SK-N-MC (cell line): ENCODE results near the gene ACVRL1.

Experiments
- DNase-seq: peaks from one replicate; pipeline ENCODE4 v3.0.0-alpha.2; 2011; ENCODE audit warnings: low read depth, low spot score
- H3K27ac ChIP-seq: fragments of 200-600 bp; sonication (generic); 2 replicates; pipeline ENCODE4 v1.5.1; 2016; ENCODE audit warnings: mixed run types
- H3K36me3 ChIP-seq: fragments of 200-600 bp; sonication (generic); 2 replicates; pipeline ENCODE4 v1.6.1; 2017; ENCODE audit warnings: antibody characterized with exemption, low read length, mixed read lengths; ENCODE audit not compliant: insufficient read depth
- H3K4me3 ChIP-seq: fragments of 200-600 bp; sonication (generic); 2 replicates; pipeline ENCODE4 v1.5.1; 2016
- H3K9ac ChIP-seq: fragments of 200-600 bp; sonication (generic); 2 replicates; pipeline ENCODE4 v1.8.0; 2017; ENCODE audit warnings: mixed run types, mixed read lengths; ENCODE audit not compliant: insufficient read length
- H3K9me3 ChIP-seq: fragments of 200-600 bp; sonication (generic); 2 replicates; pipeline ENCODE4 v1.6.1; 2017; ENCODE audit warnings: low read depth, mild to moderate bottlenecking, antibody characterized with exemption, low read length, moderate library complexity, mixed read lengths
- EZH2 ChIP-seq: fragments of 200-600 bp; sonication (generic); IDR thresholded peaks from one replicate; pipeline ENCODE4 v1.6.1; 2017; ENCODE audit warnings: antibody characterized with exemption
- FOXP2 ChIP-seq: optimal IDR thresholded peaks from 2 replicates; pipeline ENCODE3; 2011; ENCODE audit warnings: mild to moderate bottlenecking, moderate library complexity; ENCODE audit not compliant: insufficient read depth; ENCODE audit errors: extremely low read length, control extremely low read depth
- POLR2AphosphoS5 ChIP-seq: IDR thresholded peaks from 2 replicates; pipeline ENCODE4 v1.6.1; 2012; ENCODE audit warnings: mild to moderate bottlenecking, low read depth, low read length, borderline replicate concordance

ACVRL1 gene

GRCh38 chr12:51941011-51941581 lies 33.8 kb downstream of the ACVRL1 start:
- H3K36me3 ChIP-seq, result no peaks in the 10 kb centered on the region
- H3K27ac ChIP-seq, result peak overlapping the region; percentile 36; the same call in 1 of the 2 replicates
- H3K4me3 ChIP-seq, result peak overlapping the region; percentile 66
- H3K9ac ChIP-seq, result no peak overlapping the region
- peak; percentile 62 for DNase-seq
- no peaks in the 10 kb centered on the region for H3K9me3 ChIP-seq
- TF ChIP-seq FOXP2 (peak; percentile 49), POLR2AphosphoS5 (no peak), EZH2 (no peak)

DNA sequence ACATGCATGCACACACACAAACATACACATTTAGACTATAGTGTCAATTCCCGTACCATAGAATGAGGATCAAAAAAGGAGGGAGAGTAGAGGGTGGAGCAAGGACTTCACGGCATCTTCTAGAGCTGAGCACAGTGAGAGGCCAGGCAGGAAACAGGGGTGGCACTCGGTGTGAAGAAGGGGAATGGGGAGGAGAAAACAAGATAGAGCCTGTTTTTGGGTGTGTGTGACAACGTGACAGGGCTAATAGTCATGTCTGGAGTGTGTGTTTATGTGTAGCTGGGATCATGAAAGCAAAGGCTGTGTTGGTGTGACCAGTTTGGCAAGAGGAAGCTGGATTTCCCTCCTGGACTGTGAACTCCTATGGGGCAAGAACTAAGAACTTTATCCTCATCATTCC lies 34.3 kb downstream of the ACVRL1 start:
- Histone ChIP-seq H3K27ac (no peak overlapping the region), H3K9ac (no peak overlapping the region), H3K36me3 (no peaks in the 10 kb centered on the region), H3K4me3 (peak overlapping the region; percentile 66), H3K9me3 (no peaks in the 10 kb centered on the region)
- TF ChIP-seq POLR2AphosphoS5, result no peak
- no peak for TF ChIP-seq EZH2
- no peak for TF ChIP-seq FOXP2
- no peak for DNase-seq

GRCh38 chr12:51942056-51942455 lies 34.8 kb downstream of the ACVRL1 start:
- Histone ChIP-seq H3K27ac (no peak overlapping the region), H3K36me3 (no peaks in the 10 kb centered on the region), H3K4me3 (no peak overlapping the region), H3K9ac (no peak overlapping the region), H3K9me3 (no peaks in the 10 kb centered on the region)
- TF ChIP-seq FOXP2 (no peak), POLR2AphosphoS5 (no peak), EZH2 (no peak)
- DNase-seq, result no peak

DNA sequence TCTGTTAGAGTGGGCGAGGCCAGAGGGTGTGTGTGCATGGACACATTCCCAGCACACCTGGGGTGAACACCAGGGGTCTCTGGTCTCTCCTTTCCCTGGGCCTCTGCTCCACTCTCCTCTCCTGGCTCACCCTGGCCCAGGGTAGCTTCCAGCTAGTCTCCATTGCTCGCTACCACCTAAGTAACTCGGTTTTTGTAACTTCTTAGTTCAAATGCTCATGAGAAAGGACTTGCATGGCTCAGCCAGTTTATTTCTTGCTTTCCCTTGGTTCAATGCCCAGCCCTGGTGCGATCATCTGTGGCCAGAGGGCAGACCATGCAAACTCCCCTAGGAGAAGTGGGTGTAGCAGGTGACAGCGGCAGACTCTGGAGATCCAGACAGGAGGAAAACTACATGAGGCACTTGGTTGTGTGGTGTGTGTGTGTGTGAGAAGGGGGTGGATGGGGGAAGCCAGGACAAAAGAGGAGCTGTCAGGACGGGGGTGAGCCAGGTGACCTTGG lies 35.2 kb downstream of the ACVRL1 start:
- TF ChIP-seq FOXP2 (no peak), POLR2AphosphoS5 (no peak), EZH2 (no peak)
- Histone ChIP-seq H3K27ac (no peak overlapping the region), H3K36me3 (no peaks in the 10 kb centered on the region), H3K4me3 (no peak overlapping the region), H3K9ac (no peak overlapping the region), H3K9me3 (no peaks in the 10 kb centered on the region)
- DNase-seq, result no peak

- no peak overlapping the region for H3K9ac ChIP-seq
- H3K4me3 ChIP-seq, result no peak overlapping the region
- DNase-seq, result no peak
- no peak overlapping the region for H3K27ac ChIP-seq
- TF ChIP-seq EZH2 (no peak), POLR2AphosphoS5 (no peak), FOXP2 (no peak)
- H3K9me3 ChIP-seq, result no peaks in the 10 kb centered on the region
- no peaks in the 10 kb centered on the region for H3K36me3 ChIP-seq
Observed at GRCh38 chr12:51943346-51943745, 36.0 kb downstream of the ACVRL1 start.

DNA sequence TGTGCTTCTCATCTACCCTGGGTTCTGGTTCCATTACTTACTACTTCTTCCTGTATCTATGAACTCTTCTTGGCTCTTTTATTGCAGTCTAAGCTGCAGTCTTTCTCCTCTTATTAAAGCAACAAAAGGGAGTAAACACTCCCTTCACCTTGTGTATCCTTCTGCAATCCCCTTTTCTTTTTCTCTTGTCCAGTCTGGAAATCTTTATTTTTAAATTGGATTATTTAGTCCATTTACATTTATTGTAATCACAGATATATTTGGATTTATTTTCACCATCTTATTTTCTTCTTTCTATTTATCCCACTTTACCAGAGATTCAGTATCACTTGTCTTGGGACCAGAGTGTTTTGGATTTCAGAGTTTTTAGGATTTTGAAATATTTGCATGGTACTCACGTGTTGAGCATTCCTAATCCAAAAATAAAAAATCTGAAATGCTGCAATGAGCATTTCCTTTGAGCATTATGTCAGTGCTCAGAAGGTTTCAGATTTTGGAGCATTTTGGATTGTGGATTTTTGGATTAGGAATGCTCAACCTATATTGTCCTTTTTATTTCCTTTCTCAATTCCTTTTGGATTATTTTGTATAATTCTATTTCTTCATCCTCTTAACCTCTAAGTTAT lies 37.4 kb downstream of the ACVRL1 start:
- H3K27ac ChIP-seq, result no peak overlapping the region
- no peak overlapping the region for H3K9ac ChIP-seq
- DNase-seq, result no peak
- H3K36me3 ChIP-seq, result no peaks in the 10 kb centered on the region
- TF ChIP-seq POLR2AphosphoS5 (no peak), EZH2 (no peak), FOXP2 (no peak)
- H3K9me3 ChIP-seq, result no peaks in the 10 kb centered on the region
- no peak overlapping the region for H3K4me3 ChIP-seq

DNA sequence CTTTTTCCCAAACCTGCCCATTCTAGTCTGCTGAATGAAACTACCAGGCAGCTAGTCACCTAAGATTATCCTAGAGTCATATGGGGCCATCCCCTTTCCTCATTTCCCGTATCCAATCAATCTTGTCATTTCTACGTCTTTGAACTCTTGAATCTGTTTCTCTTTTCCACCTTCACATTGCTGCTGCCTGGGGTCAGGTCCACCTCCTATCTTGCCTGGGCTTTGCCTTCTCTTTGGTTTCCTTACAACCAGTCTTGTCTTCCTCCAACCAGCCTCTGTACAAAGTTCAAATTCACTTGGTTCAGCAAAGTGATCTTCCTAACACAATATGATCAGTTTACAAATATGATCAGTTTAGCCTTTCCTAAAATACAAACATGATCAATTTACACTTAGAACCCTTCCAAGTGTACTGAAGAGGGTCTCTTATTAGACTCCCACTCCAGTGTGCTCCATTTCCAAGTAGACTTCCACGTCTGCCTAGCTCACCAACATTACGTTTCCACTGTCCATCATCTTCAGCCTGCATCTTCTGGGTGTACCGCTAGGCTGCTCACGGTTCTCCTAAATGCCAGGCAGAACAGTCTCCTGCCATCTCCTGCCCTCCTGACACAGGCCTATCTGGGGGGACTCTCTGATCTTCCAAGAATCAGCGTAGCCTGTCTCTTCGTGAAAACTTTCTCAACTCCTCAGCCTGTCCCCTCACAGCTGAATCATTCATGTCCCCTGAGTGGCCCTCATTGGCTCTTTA lies 40.1 kb downstream of the ACVRL1 start:
- Histone ChIP-seq H3K9me3 (no peaks in the 10 kb centered on the region), H3K4me3 (no peak overlapping the region), H3K36me3 (no peaks in the 10 kb centered on the region), H3K9ac (no peak overlapping the region), H3K27ac (no peak overlapping the region)
- no peak for TF ChIP-seq FOXP2
- TF ChIP-seq POLR2AphosphoS5, result no peak
- no peak for TF ChIP-seq EZH2
- no peak for DNase-seq

DNA sequence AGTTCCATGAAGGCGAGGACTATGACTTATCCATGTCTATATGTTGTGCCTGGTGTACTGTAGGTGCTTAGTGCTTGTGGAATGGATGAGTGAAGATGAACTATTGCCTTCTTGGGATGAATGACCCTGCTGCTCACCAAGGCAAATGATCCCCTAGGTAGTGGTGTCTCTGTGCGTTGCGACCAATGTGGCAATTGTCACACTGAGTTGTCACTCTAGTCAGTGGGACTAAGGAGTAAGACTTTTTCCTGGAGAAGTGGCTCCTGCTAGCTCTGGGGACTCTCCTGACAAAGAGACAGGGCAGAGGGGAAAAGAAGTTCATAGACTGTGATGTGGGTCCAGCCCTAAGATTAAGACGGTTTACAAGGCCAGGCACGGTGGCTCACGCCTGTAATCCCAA lies 40.8 kb downstream of the ACVRL1 start:
- Histone ChIP-seq H3K27ac (no peak overlapping the region), H3K9me3 (no peaks in the 10 kb centered on the region), H3K36me3 (no peaks in the 10 kb centered on the region), H3K4me3 (no peak overlapping the region), H3K9ac (no peak overlapping the region)
- TF ChIP-seq EZH2 (no peak), POLR2AphosphoS5 (no peak), FOXP2 (no peak)
- no peak for DNase-seq
